GM23248 (cell line): ENCODE data around the gene COL18A1.

Experiments
- EZH2 ChIP-seq: fragments of 200-600 bp; sonication (generic); IDR thresholded peaks from 2 replicates; pipeline ENCODE4 v1.6.1; 2018; ENCODE audit warnings: antibody characterized with exemption, mild to moderate bottlenecking; ENCODE audit not compliant: insufficient read depth, poor library complexity, severe bottlenecking
- EZH2phosphoT487 ChIP-seq: fragments of 200-600 bp; sonication (generic); IDR thresholded peaks from 2 replicates; pipeline ENCODE4 v1.6.1; 2018; ENCODE audit warnings: antibody characterized with exemption, moderate library complexity, mild to moderate bottlenecking, low read depth; ENCODE audit not compliant: insufficient read depth

- TF ChIP-seq EZH2phosphoT487 (no peak), EZH2 (no peak)
Observed at GRCh38 chr21:45415188-45415942, 10.4 kb downstream of the COL18A1 start.
